DMS53 (cell line): ENCODE data around the gene SLC25A30.
"Not testable (repeated sequence)": the region's sequence is repeated elsewhere in the genome, so short reads cannot be mapped to it uniquely, and the experiment has no call there.

ENCODE experiments used
- DNase-seq: peaks from one replicate; lab custom pipeline; 2025; lab: John Stamatoyannopoulos, UW

The SLC25A30 gene

GRCh38 chr13:45391926-45392325, 26.2 kb downstream of the SLC25A30 start:
- DNase-seq: no peak

DNA sequence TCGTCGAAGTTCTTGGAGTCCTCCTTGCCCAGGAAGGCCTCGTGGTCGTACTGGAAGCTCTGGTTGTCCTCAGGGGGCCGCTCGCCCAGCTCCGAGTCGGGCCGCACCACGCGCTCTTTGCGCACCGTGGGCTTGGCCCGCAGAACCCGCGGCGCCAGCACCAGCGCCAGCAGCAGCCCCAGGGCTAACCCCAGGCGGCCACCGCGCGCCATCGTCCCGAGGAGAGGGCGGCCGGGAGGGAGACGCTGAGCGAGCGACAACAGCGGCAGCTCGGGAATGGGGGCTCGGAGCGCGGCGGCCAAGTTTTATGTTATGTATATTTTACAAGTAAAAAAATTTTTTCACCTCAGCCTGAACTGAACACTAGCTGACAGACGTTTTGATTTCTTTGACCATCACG, 27.0 kb downstream of the SLC25A30 start:
- not testable (repeated sequence) for DNase-seq

DNA sequence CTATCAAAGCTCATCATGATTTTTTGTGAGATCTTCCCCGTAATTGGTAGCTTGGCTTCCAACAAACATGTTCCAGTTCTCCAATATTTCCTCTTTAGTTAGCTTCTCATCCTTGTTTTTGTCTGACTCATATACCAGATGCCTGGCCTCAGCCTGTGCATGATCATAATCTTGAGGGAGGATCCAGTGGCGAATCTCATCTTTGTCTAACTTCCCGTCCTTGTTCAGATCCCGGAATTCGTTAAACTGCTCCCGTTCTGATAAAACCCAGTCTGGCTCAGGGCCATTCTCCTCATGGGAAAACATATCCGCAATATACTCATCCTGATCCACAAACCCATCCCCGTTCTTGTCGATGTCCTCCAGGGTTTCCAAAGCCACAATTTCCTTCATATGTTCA, 27.8 kb downstream of the SLC25A30 start:
- not testable (repeated sequence) for DNase-seq

- DNase-seq: no peak
These were observed 29.5 kb downstream of the SLC25A30 start for GRCh38 chr13:45388664-45389063.

GRCh38 chr13:45386892-45387575, 31.1 kb downstream of the SLC25A30 start:
- DNase-seq: not testable (repeated sequence)

DNA sequence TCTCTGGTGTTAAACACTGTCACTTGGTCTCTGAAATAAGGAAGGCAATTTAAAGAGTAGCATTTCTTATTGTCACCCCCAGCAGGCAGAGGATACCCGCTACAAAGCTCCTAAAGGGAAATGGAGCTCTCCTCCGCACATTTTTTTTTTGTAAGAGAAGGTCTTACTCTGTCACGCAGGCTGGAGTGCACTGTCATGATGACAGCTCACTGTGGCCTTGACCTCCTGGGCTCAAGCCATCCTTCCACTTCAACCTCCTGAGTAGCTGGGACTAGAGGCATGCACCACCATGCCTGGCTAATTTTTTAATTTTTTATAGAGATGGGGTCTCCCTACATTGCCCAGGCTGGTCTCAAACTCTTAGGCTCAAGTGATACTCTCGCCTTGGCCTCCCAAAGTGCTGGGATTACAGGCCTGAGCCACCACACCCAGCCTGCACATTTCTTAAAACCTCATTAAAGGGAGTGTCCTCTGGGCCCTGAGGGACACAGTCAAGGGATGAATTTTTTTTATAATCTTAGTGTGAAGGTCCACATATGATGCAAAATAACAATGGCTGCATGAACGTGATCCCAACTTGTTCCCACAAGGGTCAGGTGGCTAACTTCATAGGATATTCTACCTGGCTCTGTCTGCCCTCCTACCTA, 32.1 kb downstream of the SLC25A30 start:
- no peak for DNase-seq

DNA sequence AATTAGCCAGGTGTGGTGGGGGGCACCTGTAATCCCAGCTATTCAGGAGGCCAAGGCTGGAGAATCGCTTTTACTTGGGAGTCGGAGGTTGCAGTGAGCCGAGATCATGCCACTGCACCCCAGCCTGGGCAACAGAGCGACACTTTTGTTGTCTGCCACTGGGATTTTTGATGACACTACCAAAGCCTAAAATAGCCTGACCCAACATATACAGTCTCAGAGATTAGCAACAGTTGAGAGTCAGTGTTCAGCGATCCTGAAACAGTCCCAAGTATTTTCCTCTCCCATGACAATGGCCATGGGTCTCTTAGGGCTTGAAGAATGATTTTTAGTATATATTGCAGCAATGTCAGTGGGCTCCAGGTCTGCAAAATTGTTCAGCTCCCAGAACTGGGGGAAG, 32.9 kb downstream of the SLC25A30 start:
- no peak for DNase-seq

DNA sequence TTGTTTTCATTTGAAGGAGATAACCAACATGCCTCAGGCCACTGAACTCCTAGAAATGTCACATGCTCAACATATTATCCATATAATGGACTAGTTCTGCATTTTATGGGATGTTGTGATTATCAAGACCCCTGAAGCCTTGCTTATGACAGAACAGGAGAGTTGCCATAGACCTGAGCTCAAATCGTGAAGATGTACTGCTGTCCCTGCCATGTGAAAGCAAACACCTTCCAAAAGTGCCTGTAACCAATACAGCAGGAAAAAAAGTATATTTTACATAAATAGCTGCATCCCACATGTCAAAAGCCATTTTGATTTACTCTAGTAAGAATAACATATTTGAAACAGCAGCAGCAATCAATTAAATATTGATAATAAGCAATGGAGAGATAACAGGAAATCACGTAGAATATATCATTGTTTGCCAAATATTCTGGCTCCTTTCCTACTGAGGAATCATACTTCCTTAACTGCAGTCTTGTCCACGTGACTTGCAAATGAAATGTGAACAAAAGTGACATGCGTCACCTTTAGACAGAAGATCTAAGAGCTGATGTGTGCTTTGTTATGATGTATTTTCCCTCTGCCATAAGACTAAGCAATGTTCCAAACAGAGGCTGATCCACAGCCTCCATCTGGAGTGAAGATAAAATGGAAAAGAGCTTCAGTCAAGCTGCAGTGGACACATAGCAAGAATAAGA, 33.5 kb downstream of the SLC25A30 start:
- no peak for DNase-seq

GRCh38 chr13:45382739-45383138, 35.4 kb downstream of the SLC25A30 start:
- not testable (repeated sequence) for DNase-seq

DNA sequence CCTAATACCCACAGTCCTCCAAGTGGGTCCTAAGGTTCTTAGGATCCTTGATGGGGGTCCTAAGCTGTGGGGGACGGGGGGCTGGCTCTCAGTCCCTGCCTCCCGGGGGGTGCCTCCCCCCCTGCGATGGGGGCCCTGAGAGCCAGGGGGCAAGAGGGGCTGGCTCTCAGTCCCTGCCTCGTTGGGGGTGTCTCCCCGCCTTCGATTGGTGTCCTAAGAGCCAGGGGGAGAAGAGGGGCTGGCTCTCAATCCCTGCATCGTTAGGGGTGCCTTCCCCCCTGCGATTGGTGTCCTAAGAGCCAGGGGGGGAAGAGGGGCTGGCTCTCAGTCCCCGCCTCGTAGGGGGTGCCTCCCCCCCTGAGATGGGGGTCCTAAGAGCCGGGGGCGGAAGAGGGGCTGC, 37.0 kb downstream of the SLC25A30 start:
- no peak for DNase-seq

DNA sequence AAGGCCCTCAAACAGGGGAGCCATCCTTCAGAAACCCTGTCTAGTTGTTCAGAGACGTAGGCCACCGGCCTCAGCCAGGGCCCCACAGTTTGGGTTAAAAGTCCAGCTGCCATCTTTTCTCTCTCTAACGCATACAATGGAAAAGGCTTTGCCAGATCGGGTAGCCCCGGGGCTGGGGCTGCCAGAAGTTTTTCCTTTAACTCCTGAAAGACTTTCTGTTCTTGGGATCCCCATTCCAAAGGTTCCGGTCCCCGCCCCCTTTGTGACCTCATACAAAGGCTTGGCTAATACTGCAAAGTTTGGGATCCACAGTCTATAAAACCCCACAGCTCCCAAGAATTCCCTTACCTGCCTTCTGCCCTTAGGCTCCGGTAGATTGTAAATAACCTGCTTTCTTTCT, 37.5 kb downstream of the SLC25A30 start:
- DNase-seq: not testable (repeated sequence)

- not testable (repeated sequence) for DNase-seq
These were observed 38.7 kb downstream of the SLC25A30 start for GRCh38 chr13:45379516-45379915.

DNA sequence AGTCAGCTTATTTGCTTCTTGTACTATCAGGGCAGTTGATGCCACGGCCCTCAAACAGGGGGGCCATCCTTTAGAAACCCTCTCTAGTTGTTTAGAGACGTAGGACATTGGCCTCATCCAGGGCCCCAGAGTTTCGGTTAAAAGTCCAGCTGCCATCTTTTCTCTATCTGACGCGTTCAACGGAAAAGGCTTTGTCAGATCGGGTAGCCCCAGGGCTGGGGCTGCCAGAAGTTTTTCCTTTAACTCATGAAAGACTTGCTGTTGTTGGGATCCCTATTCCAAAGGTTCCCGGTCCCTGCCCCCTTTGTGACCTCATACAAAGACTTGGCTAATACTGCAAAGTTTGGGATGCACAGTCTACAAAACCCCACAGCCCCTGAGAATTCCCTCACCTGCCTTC, 39.4 kb downstream of the SLC25A30 start:
- not testable (repeated sequence) for DNase-seq

DNA sequence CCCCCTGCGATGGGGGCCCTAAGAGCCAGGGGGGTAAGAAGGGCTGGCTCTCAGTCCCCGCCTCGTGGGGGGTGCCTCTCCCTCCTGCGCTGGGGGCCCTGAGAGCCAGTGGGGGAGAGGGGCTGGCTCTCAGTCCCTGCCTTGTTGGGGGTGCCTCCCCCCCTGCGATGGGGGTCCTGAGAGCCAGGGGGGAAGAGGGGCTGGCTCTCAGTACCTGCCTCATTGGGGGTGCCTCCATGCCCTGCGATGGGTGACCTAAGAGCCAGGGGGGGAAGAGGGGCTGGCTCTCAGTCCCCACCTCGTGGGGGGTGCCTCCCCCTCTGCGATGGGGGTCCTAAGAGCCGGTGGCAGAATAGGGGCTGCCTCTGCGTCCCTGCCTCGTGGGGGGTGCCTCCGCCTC, 40.9 kb downstream of the SLC25A30 start:
- not testable (repeated sequence) for DNase-seq

DNA sequence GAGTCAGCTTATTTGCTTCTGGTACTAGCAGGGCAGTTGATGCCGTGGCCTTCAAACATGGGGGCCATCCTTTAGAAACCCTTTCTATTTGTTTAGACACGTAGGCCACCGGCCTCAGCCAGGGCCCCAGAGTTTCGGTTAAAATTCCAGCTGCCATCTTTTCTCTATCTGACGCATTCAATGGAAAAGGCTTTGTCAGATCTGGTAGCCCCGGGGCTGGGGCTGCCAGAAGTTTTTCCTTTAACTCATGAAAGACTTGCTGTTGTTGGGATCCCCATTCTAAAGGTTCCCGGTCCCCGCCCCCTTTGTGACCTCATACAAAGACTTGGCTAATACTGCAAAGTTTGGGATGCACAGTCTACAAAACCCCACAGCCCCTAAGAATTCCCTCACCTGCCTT, 41.5 kb downstream of the SLC25A30 start:
- DNase-seq: not testable (repeated sequence)

DNA sequence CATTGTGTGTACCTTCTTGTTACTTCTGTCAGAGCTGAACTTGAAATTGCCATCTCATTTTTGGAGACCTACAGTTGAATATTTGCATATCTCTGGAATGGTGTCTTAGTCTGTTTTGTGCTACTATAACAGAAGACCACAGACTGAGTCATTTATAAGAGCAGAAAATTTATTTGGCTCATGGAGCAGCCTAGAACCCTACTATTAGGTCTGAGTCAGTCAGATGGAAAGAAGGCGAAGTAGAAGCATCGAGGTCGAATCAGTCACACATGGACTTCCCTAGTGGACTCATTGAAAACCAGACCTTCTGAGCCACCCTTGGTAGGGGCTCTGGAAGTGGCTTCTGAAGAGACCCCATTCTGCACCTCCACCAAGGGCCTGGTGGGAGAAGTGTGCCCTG, 43.3 kb downstream of the SLC25A30 start:
- no peak for DNase-seq

DNA sequence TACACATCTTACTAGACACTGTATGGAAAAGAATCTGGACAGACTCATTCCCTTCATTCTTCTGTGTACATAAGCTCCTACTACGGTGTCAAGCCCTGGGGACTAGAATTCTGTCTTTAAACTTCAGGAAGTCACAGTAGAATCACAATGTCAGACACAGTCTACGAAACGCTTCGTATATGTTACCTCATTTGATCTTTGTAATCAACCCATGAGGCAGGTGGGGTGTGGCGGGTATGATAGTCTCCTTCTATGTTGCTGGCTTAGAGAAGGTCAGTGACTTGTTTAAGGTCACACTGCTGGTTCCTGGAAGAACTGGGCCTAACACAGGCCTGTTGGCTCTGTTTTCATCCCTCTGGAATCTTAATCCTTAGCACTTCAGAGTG, 45.0 kb downstream of the SLC25A30 start:
- DNase-seq: no peak

DNA sequence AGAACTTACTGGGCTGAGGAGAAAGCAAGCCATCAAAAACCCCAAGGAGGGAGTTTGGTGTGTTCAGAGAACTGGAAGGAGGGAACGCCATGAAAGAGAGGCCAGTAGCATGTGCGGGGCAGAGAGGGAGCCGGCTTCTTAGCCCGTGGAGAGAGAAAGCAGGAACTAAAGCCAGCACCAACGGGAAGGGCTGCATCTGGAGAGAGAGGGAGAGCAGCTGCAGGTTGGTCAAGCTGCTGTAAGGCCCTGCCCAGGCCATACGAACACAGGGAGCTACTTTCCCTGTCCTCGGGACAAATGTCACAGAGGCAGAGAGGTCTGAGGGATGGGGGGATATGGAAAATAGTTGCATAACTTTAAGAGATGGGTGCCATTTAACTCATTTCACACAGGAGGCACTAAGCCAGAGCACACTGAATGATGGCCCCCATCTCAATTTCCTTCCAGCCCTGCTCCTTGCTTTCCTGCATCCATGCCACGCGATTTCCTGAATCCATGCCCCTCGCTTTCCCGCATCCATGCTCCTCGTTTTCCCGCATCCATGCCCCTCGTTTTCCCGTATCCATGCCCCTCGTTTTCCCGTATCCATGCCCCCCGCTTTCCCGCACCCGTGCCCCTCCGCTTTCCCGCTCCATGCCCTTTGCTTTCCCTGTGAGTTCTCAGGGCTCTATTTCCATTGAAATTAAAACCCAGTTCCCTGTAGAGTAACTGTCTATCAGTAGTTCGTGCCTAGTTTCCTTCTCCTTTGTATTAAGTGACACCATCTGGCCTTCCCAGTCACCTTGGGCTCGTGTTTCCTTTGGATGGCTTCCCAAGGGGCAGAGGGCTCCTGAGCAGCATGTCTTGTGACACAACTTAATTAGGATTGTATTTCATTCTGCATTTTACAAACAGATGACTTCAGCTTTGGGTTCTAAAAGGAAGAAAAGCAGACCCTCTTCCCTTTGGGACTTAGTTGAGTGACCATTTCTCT, 45.7 kb downstream of the SLC25A30 start:
- DNase-seq: no peak

GRCh38 chr13:45370922-45371406, 47.2 kb downstream of the SLC25A30 start:
- peak; percentile 68 for DNase-seq

DNA sequence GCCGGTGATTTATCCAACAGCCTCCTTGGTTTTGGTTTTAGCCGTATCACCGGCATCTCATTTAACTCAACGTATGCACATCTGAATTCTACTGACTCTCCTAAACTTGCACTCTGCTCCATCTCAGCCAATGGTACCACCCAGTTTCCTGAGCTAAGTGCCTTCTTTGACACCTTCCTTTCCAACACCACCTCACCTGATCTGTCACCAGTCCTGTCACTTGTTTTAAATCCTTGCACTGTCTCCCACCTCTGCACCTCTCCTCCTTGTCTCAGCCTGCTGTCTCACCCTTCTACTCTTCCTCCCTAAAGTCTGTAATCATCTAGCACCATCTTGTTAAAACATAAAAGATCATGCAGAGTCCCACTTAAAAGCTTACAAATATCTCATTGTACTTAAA, 49.1 kb downstream of the SLC25A30 start:
- DNase-seq: no peak

DNA sequence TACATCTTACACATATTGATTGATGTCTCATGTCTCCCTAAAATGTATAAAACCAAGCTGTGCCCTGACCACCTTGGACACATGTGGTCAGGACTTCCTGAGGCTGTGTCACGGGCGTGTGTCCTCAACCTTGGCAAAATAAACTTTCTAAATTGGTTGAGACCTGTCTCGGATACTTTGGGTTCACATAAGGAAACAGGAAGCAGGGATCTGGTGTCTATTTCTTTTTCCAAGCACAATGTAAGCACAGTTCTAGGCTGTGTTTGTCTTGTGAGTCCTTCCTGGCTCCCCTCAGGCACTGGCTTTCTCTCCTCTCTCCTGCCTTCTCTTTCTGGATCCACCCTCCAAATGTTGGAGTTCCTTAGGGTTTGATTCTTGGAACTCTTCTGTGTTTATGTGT, 49.6 kb downstream of the SLC25A30 start:
- peak; percentile 22 for DNase-seq

- peak; percentile 12 for DNase-seq
These were observed 50.2 kb downstream of the SLC25A30 start for GRCh38 chr13:45368005-45368404.
